GM18873 (cell line): ENCODE data around the gene ATXN1.
"Not testable (repeated sequence)": the region's sequence is repeated elsewhere in the genome, so short reads cannot be mapped to it uniquely, and the experiment has no call there.

Experiments
- ATAC-seq: cut with Tn5 transposase; IDR thresholded peaks from one replicate; pipeline ENCODE4 v1.9.1; 2021; ENCODE audit warnings: mild to moderate bottlenecking, moderate library complexity, moderate number of reproducible peaks; ENCODE audit not compliant: unreplicated experiment, low FRiP score

ATXN1 gene

GRCh38 chr6:16548121-16548520 is 213.1 kb downstream of the ATXN1 start:
- ATAC-seq: no peak

DNA sequence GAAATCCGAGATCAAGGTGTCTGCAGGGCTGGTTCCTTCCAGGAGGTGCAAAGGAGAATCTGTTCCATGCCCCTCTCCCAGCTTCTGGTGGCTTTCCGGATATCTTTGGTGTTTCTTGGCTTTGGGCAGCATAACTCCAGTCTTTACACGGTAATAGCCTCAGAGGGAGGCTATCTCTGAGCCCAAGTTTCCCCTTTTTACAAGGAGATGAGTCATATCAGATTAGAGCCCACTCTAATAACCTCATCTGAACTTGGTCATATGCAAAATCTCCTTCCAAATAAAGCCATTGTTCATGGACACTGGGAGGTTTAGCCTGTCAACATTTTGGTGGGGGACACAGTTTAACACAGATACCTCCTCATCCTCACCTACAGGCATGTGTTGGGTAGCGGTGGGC is 213.7 kb downstream of the ATXN1 start:
- ATAC-seq: no peak

- no peak for ATAC-seq
Measured at GRCh38 chr6:16546861-16547260, 214.4 kb downstream of the ATXN1 start.

GRCh38 chr6:16545382-16545781 is 215.9 kb downstream of the ATXN1 start:
- ATAC-seq: no peak

DNA sequence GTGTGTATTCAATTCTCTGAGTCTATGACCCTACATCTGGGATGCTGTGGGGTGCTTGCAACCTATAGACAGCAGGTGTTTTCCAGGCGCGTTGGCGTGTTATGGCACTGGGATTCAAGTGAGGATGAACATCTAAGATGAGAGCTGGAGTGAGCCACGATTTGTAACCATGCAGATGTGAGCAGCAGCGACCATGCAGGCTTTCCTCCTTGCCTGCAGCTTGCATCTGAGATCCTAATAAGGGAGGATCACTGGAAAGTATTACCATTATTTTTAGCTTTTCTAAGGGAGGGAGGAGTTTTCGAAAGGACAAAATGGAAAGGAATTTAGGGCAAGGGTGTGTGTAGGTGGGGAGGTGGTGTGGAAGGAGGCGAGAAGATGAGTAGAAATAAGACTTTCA is 216.7 kb downstream of the ATXN1 start:
- ATAC-seq: no peak

DNA sequence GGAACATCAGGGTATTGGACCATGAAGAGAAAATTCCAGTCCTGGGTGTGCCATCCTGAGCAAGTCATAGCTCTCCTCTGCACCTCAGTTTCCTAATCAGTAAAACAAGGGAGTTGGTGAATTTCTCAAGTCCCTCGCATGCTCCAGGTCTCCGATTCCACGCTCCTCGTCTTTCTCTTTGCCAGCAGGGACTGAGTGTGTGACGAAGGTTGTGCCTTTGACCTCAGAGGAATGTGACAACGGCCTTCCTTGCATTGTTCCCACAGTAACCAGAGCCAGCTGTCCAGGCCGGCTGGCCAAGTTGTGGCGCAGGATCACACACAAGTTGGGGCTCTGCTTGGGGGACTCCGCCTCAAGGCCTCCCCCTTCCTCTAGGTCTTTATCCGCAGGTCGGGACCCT is 217.3 kb downstream of the ATXN1 start:
- ATAC-seq: no peak

- no peak for ATAC-seq
Measured at GRCh38 chr6:16543521-16543920, 217.7 kb downstream of the ATXN1 start.

GRCh38 chr6:16542070-16542469 is 219.2 kb downstream of the ATXN1 start:
- ATAC-seq: no peak

DNA sequence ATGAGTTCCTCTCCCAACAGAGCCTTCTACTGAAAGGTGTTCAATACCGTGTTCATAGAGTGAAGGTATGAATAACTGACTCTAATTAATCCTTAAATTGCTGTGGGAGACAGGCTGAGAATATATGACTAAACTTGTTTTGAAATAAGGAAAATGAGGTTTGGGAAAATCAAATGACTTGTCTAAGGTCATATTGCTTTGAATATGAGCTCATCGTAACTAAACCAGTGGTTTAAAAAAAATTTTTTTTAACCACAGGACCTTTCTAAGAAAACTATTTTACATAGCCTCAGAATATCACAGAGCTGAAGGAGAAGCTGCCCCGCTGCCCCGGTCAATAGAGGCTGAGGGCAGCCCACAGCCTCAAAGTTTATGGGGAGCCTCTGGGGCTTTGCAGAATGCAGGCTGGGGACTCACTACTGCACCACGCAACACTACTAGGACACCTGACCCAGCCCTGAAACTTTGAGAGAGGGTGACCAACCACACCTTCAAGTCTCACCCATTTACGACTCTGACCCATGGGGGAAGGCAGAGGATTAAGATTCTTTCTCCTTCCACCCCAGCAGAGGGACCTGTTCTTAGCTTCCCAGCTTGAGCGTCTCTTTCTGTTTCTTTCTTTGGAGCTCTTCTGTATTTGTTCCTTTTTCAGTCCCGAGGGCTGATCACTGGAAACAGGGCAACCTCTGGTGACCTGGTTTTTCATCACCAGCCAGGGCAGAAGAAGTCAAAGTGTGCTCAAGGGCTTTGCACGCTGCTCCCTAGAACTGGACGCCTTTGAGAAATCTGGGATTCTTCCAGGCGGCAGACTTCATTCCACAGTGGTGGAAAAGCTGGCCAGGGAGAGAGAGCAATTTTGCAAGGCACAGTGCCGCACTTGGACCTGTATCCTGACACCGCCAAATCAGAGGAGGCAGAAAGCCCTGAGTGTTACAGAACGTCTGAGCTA is 220.2 kb downstream of the ATXN1 start:
- ATAC-seq: no peak

GRCh38 chr6:16540383-16540782 is 220.9 kb downstream of the ATXN1 start:
- ATAC-seq: not testable (repeated sequence)

DNA sequence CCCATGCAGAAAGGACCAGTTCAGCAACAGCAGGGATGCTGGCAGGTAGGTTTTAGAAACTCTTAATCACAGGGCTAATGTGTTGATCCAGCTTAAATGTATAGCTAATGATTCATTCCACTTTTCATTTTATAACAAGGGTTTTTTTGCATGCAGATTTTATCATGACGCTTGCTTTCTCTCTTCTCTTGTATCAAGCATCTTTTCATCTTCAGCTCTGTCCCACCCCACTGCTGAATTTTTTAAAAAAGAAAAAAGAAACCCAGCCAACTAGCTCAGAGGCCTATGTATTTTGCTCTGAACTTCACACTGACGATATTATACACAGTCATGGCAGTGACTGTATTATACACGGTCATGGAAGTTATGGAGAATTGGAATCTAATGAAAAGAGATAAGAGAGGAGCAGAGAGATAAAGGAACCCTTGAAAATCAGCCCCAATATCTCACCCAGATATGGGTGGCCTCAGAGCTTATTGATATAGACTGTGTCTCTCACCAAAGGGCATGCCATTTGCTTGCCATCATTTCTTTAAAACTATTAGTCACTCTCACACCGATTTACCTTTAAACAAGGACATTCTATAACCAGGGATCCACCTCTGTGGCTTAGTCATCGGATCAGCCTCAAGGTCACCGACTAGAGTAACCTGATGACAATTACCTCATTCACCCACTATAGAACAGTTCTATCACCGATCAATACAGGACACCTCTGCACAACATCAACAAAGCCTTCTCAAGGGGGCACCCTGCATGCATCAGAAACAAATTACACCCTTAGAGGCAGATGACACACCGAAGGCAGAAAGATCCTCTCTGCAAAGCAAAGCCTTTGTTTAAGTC is 222.0 kb downstream of the ATXN1 start:
- no peak for ATAC-seq

DNA sequence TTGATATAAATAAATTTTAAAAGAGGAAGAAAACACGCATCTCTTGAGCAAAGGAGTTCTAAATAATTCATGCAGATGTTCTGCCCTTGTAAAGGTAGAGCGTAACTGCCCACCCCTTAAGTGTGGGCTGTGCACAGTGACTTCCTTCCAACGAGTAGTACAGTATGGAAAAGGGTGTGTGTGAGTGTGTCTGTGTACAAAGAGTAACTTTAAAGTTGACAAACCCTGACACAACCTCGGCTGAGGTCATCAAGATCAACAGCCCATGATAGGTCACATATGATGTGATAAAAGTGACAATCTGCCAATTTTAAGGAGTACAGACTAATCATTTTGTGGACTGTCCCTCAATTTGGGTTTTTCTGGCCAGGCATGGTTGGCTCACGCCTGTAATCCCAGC is 225.7 kb downstream of the ATXN1 start:
- no peak for ATAC-seq

GRCh38 chr6:16533721-16534136 is 227.5 kb downstream of the ATXN1 start:
- no peak for ATAC-seq

DNA sequence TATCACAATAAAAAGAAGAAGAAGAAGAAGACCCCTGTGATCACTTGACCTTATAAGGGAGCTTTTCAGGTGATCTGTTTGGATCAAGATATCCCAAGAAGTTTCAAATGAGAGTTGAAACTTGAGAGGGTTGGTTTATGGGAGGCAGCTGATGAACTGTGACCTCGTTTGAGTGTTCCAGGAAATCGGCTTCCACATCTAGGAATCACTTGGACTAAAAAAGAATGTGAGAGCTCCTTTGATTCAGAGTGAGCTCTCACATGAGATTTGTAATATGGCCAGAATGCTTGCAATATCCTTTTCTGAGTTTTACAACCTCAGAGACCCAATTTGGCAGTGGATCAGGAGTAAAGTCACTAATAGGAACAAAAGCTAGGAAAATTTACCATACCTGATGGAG is 228.1 kb downstream of the ATXN1 start:
- no peak for ATAC-seq

GRCh38 chr6:16527691-16528090 is 233.6 kb downstream of the ATXN1 start:
- no peak for ATAC-seq

DNA sequence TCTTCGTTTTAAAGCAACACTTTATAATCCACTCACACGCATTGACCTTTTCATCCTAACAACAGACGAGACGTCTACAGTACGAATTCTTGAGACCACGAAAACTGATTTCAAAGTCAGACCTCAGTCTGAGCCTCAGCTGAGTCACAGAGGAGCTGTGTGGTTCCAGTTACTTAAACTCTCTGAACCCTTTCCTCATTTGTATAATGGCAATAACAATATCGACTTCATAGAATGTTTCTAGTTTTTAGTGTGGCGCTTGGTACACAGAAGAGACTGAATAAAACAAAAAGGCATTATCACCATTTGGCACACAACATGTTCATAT is 236.9 kb downstream of the ATXN1 start:
- no peak for ATAC-seq

- no peak for ATAC-seq
Measured at GRCh38 chr6:16523606-16524379, 237.5 kb downstream of the ATXN1 start.

DNA sequence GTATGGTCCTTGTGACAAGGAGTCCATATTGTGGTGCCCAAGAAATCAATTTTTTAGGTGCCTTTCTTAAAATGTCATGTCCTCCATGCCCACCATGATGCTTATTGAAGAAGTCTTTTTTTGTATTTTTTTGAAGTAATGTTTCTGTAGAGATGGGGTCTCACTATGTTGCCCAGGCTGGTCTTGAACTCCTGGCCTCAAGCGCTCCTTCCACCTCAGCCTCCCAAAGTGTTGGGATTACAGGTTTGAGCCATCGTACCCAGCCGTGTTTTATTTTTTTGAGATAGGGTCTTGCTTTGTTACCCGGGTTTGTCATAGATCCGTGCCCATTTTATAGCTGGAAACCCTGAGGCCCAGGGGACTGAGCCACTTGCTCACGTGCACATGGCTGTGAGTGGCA is 238.3 kb downstream of the ATXN1 start:
- no peak for ATAC-seq

- ATAC-seq: no peak
Measured at GRCh38 chr6:16521528-16521927, 239.7 kb downstream of the ATXN1 start.

GRCh38 chr6:16519265-16520242 is 241.7 kb downstream of the ATXN1 start:
- ATAC-seq: no peak
